Spleen (tissue), 11 donors: ENCODE results near the gene CDHR2. TPM values are rescaled to one million over a fixed set of nuclear protein-coding genes. Genes with fewer than 3 reads are reported as not detected.

Experiments used
- DNase-seq: peaks from one replicate; pipeline ENCODE4 v3.0.0-alpha.2; 2020
- H3K27ac ChIP-seq, 8 donors: fragments of 200-600 bp; sonication (generic) in 7 of 8; 1 replicate in 4 of 8; 2 replicates in 4 of 8; pipeline versions ENCODE4 v1.5.0 to v1.8.0; 2016 to 2021; ENCODE audit warnings: inconsistent platforms in 4 of 8, mild to moderate bottlenecking in 4 of 8, moderate library complexity in 1 of 8
- H3K27me3 ChIP-seq, 7 donors: fragments of 200-600 bp; sonication (generic) in 6 of 7; replicated peaks in 1 of 7; 1 replicate in 4 of 7; 2 replicates in 3 of 7; pipeline versions ENCODE4 v1.5.0 to v1.8.0; 2016 to 2021; ENCODE audit warnings: inconsistent platforms in 3 of 7, mild to moderate bottlenecking in 1 of 7
- H3K36me3 ChIP-seq, 6 donors: fragments of 200-600 bp; sonication (generic) in 5 of 6; 1 replicate in 4 of 6; 2 replicates in 2 of 6; pipeline versions ENCODE4 v1.5.0 to v1.8.0; 2016 to 2021; ENCODE audit warnings: inconsistent platforms in 2 of 6
- H3K4me1 ChIP-seq, 6 donors: fragments of 200-600 bp; sonication (generic) in 5 of 6; 1 replicate in 3 of 6; 2 replicates in 3 of 6; pipeline versions ENCODE4 v1.5.0 to v1.8.0; 2016 to 2021; ENCODE audit warnings: inconsistent platforms in 3 of 6
- H3K4me3 ChIP-seq, 8 donors: fragments of 200-600 bp; sonication (generic) in 7 of 8; 1 replicate in 4 of 8; 2 replicates in 4 of 8; pipeline versions ENCODE4 v1.5.0 to v1.8.0; 2016 to 2021; ENCODE audit warnings: inconsistent platforms in 4 of 8, mild to moderate bottlenecking in 4 of 8, moderate library complexity in 2 of 8
- H3K9me3 ChIP-seq, 8 donors: fragments of 200-600 bp; sonication (generic) in 7 of 8; 1 replicate in 4 of 8; 2 replicates in 4 of 8; pipeline versions ENCODE4 v1.5.0 to v1.8.0; 2016 to 2021; ENCODE audit warnings: inconsistent platforms in 4 of 8
- CTCF ChIP-seq, 11 experiments: fragments of 200-600 bp in 7 of 11; fragments of 450-650 bp in 4 of 11; sonication (generic) in 4 of 11; IDR thresholded peaks in 8 of 11; conservative IDR thresholded peaks in 3 of 11; 1 replicate in 7 of 11; 2 replicates in 4 of 11; pipeline versions ENCODE4 v1.4.0 to v1.8.0; 2016 to 2021; ENCODE audit warnings: antibody characterized with exemption in 11 of 11, inconsistent platforms in 4 of 11, mild to moderate bottlenecking in 1 of 11
- POLR2A ChIP-seq, 3 donors: fragments of 450-650 bp; IDR thresholded peaks; one replicate each; pipeline ENCODE4 v1.5.1; 2017; ENCODE audit warnings: antibody characterized with exemption in 3 of 3, mild to moderate bottlenecking in 1 of 3
- POLR2AphosphoS5 ChIP-seq, 3 donors: sonication (generic); formaldehyde crosslinking; IDR thresholded peaks; one replicate each; pipeline ENCODE4 v1.5.1; 2017; ENCODE audit warnings: antibody characterized with exemption in 3 of 3
- WGBS, 5 donors: extraction: QIAGEN DNeasy Blood & Tissue Kit in 3 of 5; methylation state at CpG; one replicate each; pipeline versions ENCODE4 v1.1.5 to v1.1.7; 2013 to 2018; 5-methylcytosine and 5-hydroxymethylcytosine counted together
- intact Hi-C: fragments of 100-400 bp; cut with DNase I; formaldehyde crosslinking; loops from one replicate; pipeline ENCODE4 v1.15.0; 2023; ENCODE audit warnings: low total_unique reads
- polyA plus RNA-seq, 3 donors: library from polyadenylated mRNA; stranded (reverse); fragments of 200-250 nt; gene quantifications; one replicate each; pipeline ENCODE4 v1.2.1, GENCODE V29; 2013
- total RNA-seq, 7 donors: library from RNA; depleted of rRNA in 3 of 7; stranded (reverse); fragments of >200 nt in 3 of 7; fragmentation: NEBNext Ultra II Directional in 4 of 7; extraction: Animal tissue kit (Norgen Biotek cat#: 25700) in 4 of 7; gene quantifications; one replicate each; pipeline versions ENCODE4 v1.1.0 to v1.2.1, GENCODE V29; 2016 to 2021
- donor health status: healthy with polysubstance abuse.
- donor health status: DM: no; HTN: no; CAD: no; lungs with moderate emphysema.
- donor health status: DM: no; HTN: no; CAD: no.
- donor health status: Bipolar disorder and iron deficiency.
- donor health status: healthy.
- donor health status: DM: no; HTN: no; CAD: no.
- donor health status: DM: yes; HTN: yes; CAD: no.

CDHR2 gene
- total and polyA plus RNA-seq, 10 donors: 0.02 to 1.4 (median 0.33) TPM; not detected in 2

DNA sequence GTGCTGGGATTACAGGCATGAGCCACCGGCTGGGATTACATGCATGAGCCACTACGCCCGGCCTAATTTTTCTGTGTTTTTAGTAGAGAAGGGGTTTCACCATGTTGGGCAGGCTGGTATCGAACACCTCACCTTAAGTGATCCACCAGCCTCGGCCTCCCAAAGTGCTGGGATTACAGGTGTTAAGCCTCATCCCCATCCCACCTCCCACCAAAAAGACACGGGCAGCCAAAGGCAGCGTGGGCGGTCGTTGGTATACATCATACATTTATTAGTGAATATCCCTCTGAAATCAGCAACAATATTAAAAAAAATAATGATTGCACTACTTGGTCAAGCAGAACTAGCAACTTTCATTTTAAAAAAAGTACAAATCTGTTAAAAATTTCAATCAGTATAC is 22.7 kb upstream of the CDHR2 start:
- Histone ChIP-seq H3K4me1 (peaks cover 19 to 55% (median 31%) of the 10 kb centered on the region in 6 donors), H3K27ac (no peak overlapping the region), H3K27me3 (no peaks in the 10 kb centered on the region), H3K36me3 (peaks cover 0 to 64% (median 38%) of the 10 kb centered on the region in 6 donors), H3K4me3 (no peak overlapping the region), H3K9me3 (no peaks in the 10 kb centered on the region)
- no peak for TF ChIP-seq POLR2A (IDR thresholded peaks at IDR 0.05)
- no peak for TF ChIP-seq POLR2AphosphoS5 (IDR thresholded peaks at IDR 0.05)
- no peak for TF ChIP-seq CTCF (IDR thresholded peaks at IDR 0.05 in 8 of 11, conservative IDR thresholded peaks at IDR 0.05 in 3 of 11)
- DNase-seq: peak; percentile 64
- 93 to 98% (median 96%) methylated on average over 9 of the region's 9 CpGs for WGBS, 5 donors
- intact Hi-C loops: no loop called here

DNA sequence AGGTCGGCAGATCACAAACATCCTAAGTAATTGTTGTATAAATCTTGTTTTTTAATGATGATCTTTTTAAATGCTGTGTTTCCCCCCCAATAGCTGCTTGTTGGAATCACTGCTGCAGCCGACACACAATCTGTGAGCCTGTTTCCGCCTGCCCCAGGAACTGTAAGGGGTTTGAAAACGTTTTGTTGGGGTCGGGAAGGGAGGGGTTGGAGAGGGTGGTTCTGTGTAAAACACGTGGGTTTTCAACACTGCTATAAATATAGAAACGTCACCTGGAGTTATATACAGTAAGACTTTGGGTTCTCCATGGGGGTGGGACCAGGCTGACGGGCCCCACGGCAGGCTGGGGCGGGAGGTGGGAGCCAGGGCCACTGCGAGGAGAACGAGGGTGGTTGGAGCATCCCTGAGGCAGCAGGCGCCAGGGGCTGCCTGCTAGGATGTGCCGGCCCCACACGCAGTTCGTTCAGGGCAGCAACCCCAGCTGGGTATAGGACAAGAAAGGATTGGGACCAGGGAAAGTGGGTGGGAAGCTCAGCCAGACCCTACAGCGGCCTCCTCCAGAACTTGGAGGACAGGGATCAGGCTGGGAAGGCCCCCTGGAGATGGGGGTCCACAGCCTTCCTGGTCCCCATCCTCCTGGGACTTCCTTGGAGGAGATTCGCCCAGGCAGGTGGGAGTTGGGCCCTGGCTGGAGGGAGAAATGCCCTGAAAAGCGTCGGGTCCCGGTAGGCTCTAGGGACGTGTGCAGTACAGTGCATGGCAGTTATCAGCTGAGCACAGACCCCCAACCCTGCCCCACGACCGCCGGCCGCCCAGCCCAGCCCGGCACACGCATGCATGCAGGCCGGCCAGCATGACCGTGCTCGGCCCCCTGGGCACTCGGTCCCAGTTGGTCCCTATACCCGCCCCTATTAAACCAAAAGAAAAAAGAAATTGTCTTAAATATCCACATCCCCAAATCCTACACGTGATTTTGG is 21.6 kb upstream of the CDHR2 start:
- H3K9me3 ChIP-seq: no peaks in the 10 kb centered on the region
- no peak overlapping the region for H3K4me3 ChIP-seq
- peaks cover 0 to 75% (median 47%) of the 10 kb centered on the region in 6 donors for H3K36me3 ChIP-seq
- TF ChIP-seq CTCF (IDR thresholded peaks at IDR 0.05 in 8 of 11, conservative IDR thresholded peaks at IDR 0.05 in 3 of 11) (no peak), POLR2AphosphoS5 (IDR thresholded peaks at IDR 0.05) (peak; percentile 18 to 62 (median 39)), POLR2A (IDR thresholded peaks at IDR 0.05) (no peak)
- H3K27me3 ChIP-seq: no peaks in the 10 kb centered on the region
- DNase-seq: peak; percentile 75
- H3K4me1 ChIP-seq: peaks cover 30 to 65% (median 42%) of the 10 kb centered on the region in 6 donors
- intact Hi-C loops: no loop called here
- 84 to 85% (median 84%) methylated on average over 29 to 34 of the region's 34 CpGs for WGBS, 5 donors
- peak overlapping the region in 2 of 8 donors; percentile 17 to 99 for H3K27ac ChIP-seq

GRCh38 chr5:176528301-176528700 is 20.8 kb upstream of the CDHR2 start:
- Histone ChIP-seq H3K27ac (peak overlapping the region in 5 of 8 donors; percentile 5 to 100 (median 100)), H3K4me3 (no peak overlapping the region), H3K27me3 (no peaks in the 10 kb centered on the region), H3K4me1 (peaks cover 38 to 68% (median 49%) of the 10 kb centered on the region in 6 donors), H3K9me3 (no peaks in the 10 kb centered on the region), H3K36me3 (peaks cover 0 to 83% (median 47%) of the 10 kb centered on the region in 6 donors)
- 82 to 87% (median 84%) methylated on average over 7 to 11 of the region's 11 CpGs for WGBS, 5 donors
- TF ChIP-seq POLR2A (IDR thresholded peaks at IDR 0.05) (no peak), POLR2AphosphoS5 (IDR thresholded peaks at IDR 0.05) (peak in 2 of 3 donors; percentile 10 to 69), CTCF (IDR thresholded peaks at IDR 0.05 in 8 of 11, conservative IDR thresholded peaks at IDR 0.05 in 3 of 11) (no peak)
- peak; percentile 76 for DNase-seq
- intact Hi-C loops: no loop called here

- H3K27me3 ChIP-seq: no peaks in the 10 kb centered on the region
- peak; percentile 82 for DNase-seq
- peaks cover 42 to 69% (median 54%) of the 10 kb centered on the region in 6 donors for H3K4me1 ChIP-seq
- H3K27ac ChIP-seq: peak overlapping the region in 5 of 8 donors; percentile 5 to 100 (median 100)
- no peak overlapping the region for H3K4me3 ChIP-seq
- H3K9me3 ChIP-seq: no peaks in the 10 kb centered on the region
- intact Hi-C loops: no loop called here
- 65 to 82% (median 75%) methylated on average over 8 to 17 of the region's 17 CpGs for WGBS, 5 donors
- peaks cover 0 to 83% (median 47%) of the 10 kb centered on the region in 6 donors for H3K36me3 ChIP-seq
- peak in 1 of 3 donors; percentile 48 for TF ChIP-seq POLR2AphosphoS5 (IDR thresholded peaks at IDR 0.05)
- no peak for TF ChIP-seq POLR2A (IDR thresholded peaks at IDR 0.05)
- no peak for TF ChIP-seq CTCF (IDR thresholded peaks at IDR 0.05 in 8 of 11, conservative IDR thresholded peaks at IDR 0.05 in 3 of 11)
Measured at GRCh38 chr5:176528761-176529115, 20.4 kb upstream of the CDHR2 start.
